ENCODE measurements around the gene PLCB1.

PLCB1 gene

GRCh38 chr20:8756410-8756809, 624.3 kb downstream of the PLCB1 start:
- DNase-seq (ENCODE audit: low read depth, low spot score): peak; percentile 91
- H3K4me3 ChIP-seq (ENCODE audit: low read depth, low read length): no peak overlapping the region
- TF ChIP-seq CTCF (IDR thresholded peaks at IDR 0.05; ENCODE audit: low read depth, low read length): no peak
- in situ Hi-C loops (cut with HindIII; ENCODE audit: low sequenced_read_pairs): no loop called here

GRCh38 chr20:8757146-8757545, 625.1 kb downstream of the PLCB1 start:
- TF ChIP-seq CTCF (IDR thresholded peaks at IDR 0.05; ENCODE audit: low read depth, low read length): no peak
- peak; percentile 71 for DNase-seq (ENCODE audit: low read depth, low spot score)
- in situ Hi-C loops (cut with HindIII; ENCODE audit: low sequenced_read_pairs): no loop called here
- H3K4me3 ChIP-seq (ENCODE audit: low read depth, low read length): no peak overlapping the region

- no peak for TF ChIP-seq CTCF (IDR thresholded peaks at IDR 0.05; ENCODE audit: low read depth, low read length)
- no peak for DNase-seq (ENCODE audit: low read depth, low spot score)
- no peak overlapping the region for H3K4me3 ChIP-seq (ENCODE audit: low read depth, low read length)
- in situ Hi-C loops (cut with HindIII; ENCODE audit: low sequenced_read_pairs): no loop called here
Observed at GRCh38 chr20:8764344-8764962, 632.4 kb downstream of the PLCB1 start.

- no peak for TF ChIP-seq CTCF (IDR thresholded peaks at IDR 0.05; ENCODE audit: low read depth, low read length)
- in situ Hi-C loops (cut with HindIII; ENCODE audit: low sequenced_read_pairs): no loop called here
- peak; percentile 4 for DNase-seq (ENCODE audit: low read depth, low spot score)
Observed at GRCh38 chr20:8766868-8767390, 634.9 kb downstream of the PLCB1 start.

GRCh38 chr20:8774412-8774811, 642.3 kb downstream of the PLCB1 start:
- no peak overlapping the region for H3K4me3 ChIP-seq (ENCODE audit: low read depth, low read length)
- TF ChIP-seq CTCF (IDR thresholded peaks at IDR 0.05; ENCODE audit: low read depth, low read length): no peak
- DNase-seq (ENCODE audit: low read depth, low spot score): no peak
- in situ Hi-C loops (cut with HindIII; ENCODE audit: low sequenced_read_pairs): no loop called here

More at GRCh38 chr20:8766868-8767390, 634.9 kb downstream of the PLCB1 start:
- H3K4me3 ChIP-seq (ENCODE audit: low read depth, low read length): no peak overlapping the region

GRCh38 chr20:8777911-8778310, 645.8 kb downstream of the PLCB1 start:
- DNase-seq (ENCODE audit: low read depth, low spot score): no peak
- in situ Hi-C loops (cut with HindIII; ENCODE audit: low sequenced_read_pairs): no loop called here
- no peak overlapping the region for H3K4me3 ChIP-seq (ENCODE audit: low read depth, low read length)
- TF ChIP-seq CTCF (IDR thresholded peaks at IDR 0.05; ENCODE audit: low read depth, low read length): no peak

All from astrocyte of the spinal cord (primary cell).